NCI-H187 (cell line): ENCODE results near the gene MTARC2.
"Not testable (repeated sequence)": the region's sequence is repeated elsewhere in the genome, so short reads cannot be mapped to it uniquely, and the experiment has no call there.

Experiments
- DNase-seq, 2 experiments: peaks; one replicate each; lab custom pipeline; 2025; lab: John Stamatoyannopoulos, UW

Gene MTARC2

GRCh38 chr1:220732621-220733020 lies 15.5 kb upstream of the MTARC2 start:
- DNase-seq = no peak

- no peak for DNase-seq
Observed at GRCh38 chr1:220733086-220733601, 15.0 kb upstream of the MTARC2 start.

- no peak for DNase-seq
Observed at GRCh38 chr1:220734571-220735326, 13.4 kb upstream of the MTARC2 start.

- DNase-seq = not testable (repeated sequence)
Observed at GRCh38 chr1:220736283-220736682, 11.8 kb upstream of the MTARC2 start.

GRCh38 chr1:220741349-220741748 lies 6.8 kb upstream of the MTARC2 start:
- no peak for DNase-seq

- DNase-seq = no peak
Observed at GRCh38 chr1:220741825-220742224, 6.3 kb upstream of the MTARC2 start.

GRCh38 chr1:220742520-220742919 lies 5.6 kb upstream of the MTARC2 start:
- no peak for DNase-seq

GRCh38 chr1:220746851-220747250 lies 1.3 kb upstream of the MTARC2 start:
- DNase-seq = no peak

- no peak for DNase-seq
Observed at GRCh38 chr1:220747437-220748088, 559 bp upstream of the MTARC2 start.

GRCh38 chr1:220748936-220749335 lies 814 bp downstream of the MTARC2 start:
- DNase-seq = no peak

- DNase-seq = no peak
Observed at GRCh38 chr1:220750131-220750515, 2.0 kb downstream of the MTARC2 start.

- DNase-seq = no peak
Observed at GRCh38 chr1:220751111-220751510, 3.0 kb downstream of the MTARC2 start.

- no peak for DNase-seq
Observed at GRCh38 chr1:220754212-220754917, 6.2 kb downstream of the MTARC2 start.

- no peak for DNase-seq
Observed at GRCh38 chr1:220754918-220755295, 6.8 kb downstream of the MTARC2 start.

- no peak for DNase-seq
Observed at GRCh38 chr1:220755309-220755708, 7.2 kb downstream of the MTARC2 start.

- DNase-seq = no peak
Observed at GRCh38 chr1:220757441-220757840, 9.3 kb downstream of the MTARC2 start.

GRCh38 chr1:220759147-220759546 lies 11.0 kb downstream of the MTARC2 start:
- DNase-seq = no peak

- DNase-seq = no peak
Observed at GRCh38 chr1:220761688-220762427, 13.7 kb downstream of the MTARC2 start.

GRCh38 chr1:220764757-220765156 lies 16.6 kb downstream of the MTARC2 start:
- no peak for DNase-seq

GRCh38 chr1:220767312-220768125 lies 19.4 kb downstream of the MTARC2 start:
- no peak for DNase-seq

- no peak for DNase-seq
Observed at GRCh38 chr1:220768126-220768601, 20.0 kb downstream of the MTARC2 start.
